Measurements from ENCODE around the gene NCKIPSD. TPM values are rescaled to one million over a fixed set of nuclear protein-coding genes. Genes with fewer than 3 reads are reported as not detected.

Gene NCKIPSD
- total RNA-seq, 1 donor from 2014 or later, result 45.9 TPM

DNA sequence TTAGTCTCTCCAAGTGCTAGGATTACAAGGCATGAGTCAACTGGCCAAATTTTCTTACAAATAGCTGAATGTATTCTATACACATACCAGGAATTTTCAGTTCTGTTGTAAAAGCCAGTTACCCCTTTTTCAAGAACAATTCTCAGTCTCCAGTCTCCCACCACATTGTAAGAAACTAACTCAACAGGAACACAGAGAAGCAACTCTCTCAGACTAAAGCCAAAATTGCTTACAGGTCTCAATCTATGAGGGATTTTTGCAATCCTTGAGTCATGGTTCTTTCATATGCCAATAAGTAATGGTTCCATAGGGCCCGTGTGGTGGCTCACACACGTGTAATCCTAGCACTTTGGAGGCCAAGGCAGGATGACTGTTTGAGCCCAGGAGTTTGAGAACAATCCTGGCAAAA, 22.8 kb upstream of the NCKIPSD start:
- TF ChIP-seq POLR2AphosphoS5 (IDR thresholded peaks at IDR 0.05; ENCODE audit: insufficient read depth in 1 of 2, low read depth in 1 of 2), result no peak
- TF ChIP-seq, protein P1, sequence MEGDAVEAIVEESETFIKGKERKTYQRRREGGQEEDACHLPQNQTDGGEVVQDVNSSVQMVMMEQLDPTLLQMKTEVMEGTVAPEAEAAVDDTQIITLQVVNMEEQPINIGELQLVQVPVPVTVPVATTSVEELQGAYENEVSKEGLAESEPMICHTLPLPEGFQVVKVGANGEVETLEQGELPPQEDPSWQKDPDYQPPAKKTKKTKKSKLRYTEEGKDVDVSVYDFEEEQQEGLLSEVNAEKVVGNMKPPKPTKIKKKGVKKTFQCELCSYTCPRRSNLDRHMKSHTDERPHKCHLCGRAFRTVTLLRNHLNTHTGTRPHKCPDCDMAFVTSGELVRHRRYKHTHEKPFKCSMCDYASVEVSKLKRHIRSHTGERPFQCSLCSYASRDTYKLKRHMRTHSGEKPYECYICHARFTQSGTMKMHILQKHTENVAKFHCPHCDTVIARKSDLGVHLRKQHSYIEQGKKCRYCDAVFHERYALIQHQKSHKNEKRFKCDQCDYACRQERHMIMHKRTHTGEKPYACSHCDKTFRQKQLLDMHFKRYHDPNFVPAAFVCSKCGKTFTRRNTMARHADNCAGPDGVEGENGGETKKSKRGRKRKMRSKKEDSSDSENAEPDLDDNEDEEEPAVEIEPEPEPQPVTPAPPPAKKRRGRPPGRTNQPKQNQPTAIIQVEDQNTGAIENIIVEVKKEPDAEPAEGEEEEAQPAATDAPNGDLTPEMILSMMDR (IDR thresholded peaks at IDR 0.05), result no peak
- TF ChIP-seq POLR2A (IDR thresholded peaks at IDR 0.05), result no peak
- Histone ChIP-seq H3K4me3 (no peak overlapping the region), H3K36me3 (peaks cover 0 to 6% of the 10 kb centered on the region in 2 donors), H3K27me3 (no peaks in the 10 kb centered on the region), H3K4me1 (peaks cover 66% of the 10 kb centered on the region), H3K9me3 (no peaks in the 10 kb centered on the region), H3K27ac (no peak overlapping the region)
- intact Hi-C loops (cut with DNase I), result no loop called here
- no peak for DNase-seq (ENCODE audit: extremely low spot score in 2 of 2)

DNA sequence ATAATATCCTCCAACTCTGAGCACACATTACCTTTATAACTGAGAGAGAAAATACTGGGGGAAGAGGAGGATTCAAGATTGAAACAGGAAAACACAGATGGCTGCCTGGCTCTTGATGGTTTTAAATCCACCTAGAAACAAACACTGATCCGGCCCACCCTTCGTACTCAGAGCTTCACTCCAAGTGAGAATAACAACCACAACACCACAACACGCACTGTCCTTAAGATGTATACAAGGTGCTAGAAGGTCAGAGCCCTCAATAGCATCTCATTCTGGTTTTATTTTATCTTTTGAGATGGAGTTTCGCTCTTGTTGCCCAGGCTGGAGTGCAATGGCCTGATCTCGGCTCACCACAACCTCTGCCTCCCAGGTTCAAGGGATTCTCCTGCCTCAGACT, 21.4 kb upstream of the NCKIPSD start:
- no peak for DNase-seq (ENCODE audit: extremely low spot score in 2 of 2)
- Histone ChIP-seq H3K4me3 (no peak overlapping the region), H3K27ac (no peak overlapping the region), H3K27me3 (no peaks in the 10 kb centered on the region), H3K36me3 (peaks cover 0 to 6% of the 10 kb centered on the region in 2 donors), H3K4me1 (peaks cover 63% of the 10 kb centered on the region), H3K9me3 (no peaks in the 10 kb centered on the region)
- TF ChIP-seq POLR2AphosphoS5 (IDR thresholded peaks at IDR 0.05; ENCODE audit: insufficient read depth in 1 of 2, low read depth in 1 of 2) (no peak), POLR2A (IDR thresholded peaks at IDR 0.05) (no peak)
- TF ChIP-seq, protein P1 (IDR thresholded peaks at IDR 0.05), result no peak
- intact Hi-C loops (cut with DNase I), result no loop called here

DNA sequence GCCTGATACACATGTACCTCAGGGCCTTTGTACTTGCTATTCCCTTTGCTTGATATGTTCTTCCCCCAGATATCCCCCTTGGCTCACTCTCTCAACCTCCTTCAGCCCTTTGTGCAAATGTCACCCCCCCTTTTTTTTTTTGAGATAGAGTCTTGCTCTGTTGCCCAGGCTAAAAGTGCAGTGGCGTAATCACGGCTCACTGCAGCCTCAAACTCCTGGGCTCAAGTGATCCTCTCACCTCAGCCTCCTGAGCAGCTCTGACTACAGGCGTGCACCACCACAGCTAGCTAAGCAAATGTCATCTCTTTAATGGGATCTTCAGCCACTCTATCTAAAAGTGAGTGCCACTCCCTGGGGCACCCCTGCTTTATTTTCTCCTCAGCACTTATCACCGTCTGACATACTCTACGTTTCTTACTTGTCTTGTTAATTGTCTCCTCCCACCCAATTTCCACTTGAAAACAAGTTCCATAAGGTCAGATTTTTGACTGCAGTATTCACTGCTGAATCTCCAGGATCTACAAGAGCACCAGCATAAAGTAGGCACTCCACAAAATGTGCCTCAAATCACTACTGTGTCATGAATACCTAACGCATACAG, 16.7 kb upstream of the NCKIPSD start:
- DNase-seq (ENCODE audit: extremely low spot score in 2 of 2), result no peak
- no peak overlapping the region for H3K4me3 ChIP-seq
- H3K27ac ChIP-seq, result no peak overlapping the region

DNA sequence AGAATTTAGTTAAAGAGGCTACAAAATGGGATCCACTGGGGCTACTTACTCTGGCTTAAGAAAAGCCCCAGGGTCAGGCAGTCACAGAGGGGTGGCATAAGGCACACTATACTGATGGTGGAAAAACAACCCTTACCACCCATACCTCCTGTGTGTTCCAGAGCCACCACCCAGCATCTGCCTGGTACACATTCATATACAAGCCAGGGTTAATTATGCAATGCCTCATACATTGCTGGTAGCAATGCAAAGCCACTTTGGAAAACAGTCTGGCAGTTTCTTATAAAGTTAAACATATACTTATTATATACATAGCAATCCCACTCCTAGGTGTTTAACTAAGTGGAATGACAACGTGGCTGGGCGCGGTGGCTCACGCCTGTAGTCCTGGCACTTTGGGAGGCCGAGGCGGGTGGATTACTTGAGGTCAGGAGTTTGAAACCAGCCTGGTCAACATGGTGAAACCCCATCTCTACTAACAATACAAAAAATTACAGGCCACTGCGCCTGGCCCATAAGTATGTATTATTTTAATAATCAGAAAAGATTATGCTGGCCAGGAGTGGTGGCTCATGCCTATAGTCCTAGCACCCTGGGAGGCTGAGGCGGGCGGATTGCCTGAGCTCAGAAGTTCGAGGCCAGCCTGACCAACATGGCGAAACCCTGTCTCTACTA, 15.2 kb upstream of the NCKIPSD start:
- TF ChIP-seq POLR2A (IDR thresholded peaks at IDR 0.05) (no peak), POLR2AphosphoS5 (IDR thresholded peaks at IDR 0.05; ENCODE audit: insufficient read depth in 1 of 2, low read depth in 1 of 2) (no peak)
- TF ChIP-seq, protein P1 (IDR thresholded peaks at IDR 0.05), result no peak
- Histone ChIP-seq H3K9me3 (no peaks in the 10 kb centered on the region), H3K27ac (no peak overlapping the region), H3K4me3 (no peak overlapping the region), H3K4me1 (peaks cover 49% of the 10 kb centered on the region), H3K27me3 (no peaks in the 10 kb centered on the region), H3K36me3 (no peaks in the 10 kb centered on the region)
- intact Hi-C loops (cut with DNase I), result no loop called here
- no peak for DNase-seq (ENCODE audit: extremely low spot score in 2 of 2)

More for the DNA sequence above, 16.7 kb upstream of the NCKIPSD start:
- H3K27me3 ChIP-seq, result no peaks in the 10 kb centered on the region
- H3K9me3 ChIP-seq, result no peaks in the 10 kb centered on the region
- intact Hi-C loops (cut with DNase I), result no loop called here
- no peaks in the 10 kb centered on the region for H3K36me3 ChIP-seq
- peaks cover 42% of the 10 kb centered on the region for H3K4me1 ChIP-seq
- no peak for TF ChIP-seq POLR2AphosphoS5 (IDR thresholded peaks at IDR 0.05; ENCODE audit: insufficient read depth in 1 of 2, low read depth in 1 of 2)
- TF ChIP-seq POLR2A (IDR thresholded peaks at IDR 0.05), result no peak
- TF ChIP-seq, protein P1 (IDR thresholded peaks at IDR 0.05), result no peak

DNA sequence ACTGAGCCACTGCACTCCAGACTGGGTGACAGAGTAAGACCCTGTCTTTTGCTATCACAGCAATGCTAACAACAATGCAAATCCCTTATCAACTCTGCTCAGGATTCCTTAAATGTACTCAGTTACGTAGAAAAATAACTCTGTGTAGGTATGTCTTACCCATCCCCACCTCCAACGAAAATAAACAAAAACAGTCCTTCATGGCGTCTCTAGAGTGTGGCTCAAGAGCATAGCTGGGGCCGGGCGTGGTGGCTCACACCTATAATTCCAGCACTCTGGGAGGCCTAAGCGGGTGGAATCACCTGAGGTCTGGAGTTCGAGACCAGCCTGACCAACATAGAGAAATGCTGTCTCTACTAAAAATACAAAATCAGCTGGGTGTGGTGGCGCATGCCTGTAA, 13.2 kb upstream of the NCKIPSD start:
- Histone ChIP-seq H3K9me3 (no peaks in the 10 kb centered on the region), H3K4me1 (peaks cover 61% of the 10 kb centered on the region), H3K4me3 (no peak overlapping the region), H3K27me3 (no peaks in the 10 kb centered on the region), H3K36me3 (peaks cover 0 to 5% of the 10 kb centered on the region in 2 donors), H3K27ac (no peak overlapping the region)
- TF ChIP-seq POLR2AphosphoS5 (IDR thresholded peaks at IDR 0.05; ENCODE audit: insufficient read depth in 1 of 2, low read depth in 1 of 2) (no peak), POLR2A (IDR thresholded peaks at IDR 0.05) (no peak)
- TF ChIP-seq, protein P1 (IDR thresholded peaks at IDR 0.05), result no peak
- no peak for DNase-seq (ENCODE audit: extremely low spot score in 2 of 2)
- intact Hi-C loops (cut with DNase I), result no loop called here
